GM18511 (cell line): ENCODE measurements around the gene RRP9.
A peak's percentile ranks its signal among the peaks of the same experiment; 100 is the strongest.

Experiments
- ATAC-seq: cut with Tn5 transposase; IDR thresholded peaks from one replicate; pipeline ENCODE4 v1.9.1; 2021; ENCODE audit warnings: mild to moderate bottlenecking, moderate library complexity; ENCODE audit not compliant: unreplicated experiment

RRP9 gene

DNA sequence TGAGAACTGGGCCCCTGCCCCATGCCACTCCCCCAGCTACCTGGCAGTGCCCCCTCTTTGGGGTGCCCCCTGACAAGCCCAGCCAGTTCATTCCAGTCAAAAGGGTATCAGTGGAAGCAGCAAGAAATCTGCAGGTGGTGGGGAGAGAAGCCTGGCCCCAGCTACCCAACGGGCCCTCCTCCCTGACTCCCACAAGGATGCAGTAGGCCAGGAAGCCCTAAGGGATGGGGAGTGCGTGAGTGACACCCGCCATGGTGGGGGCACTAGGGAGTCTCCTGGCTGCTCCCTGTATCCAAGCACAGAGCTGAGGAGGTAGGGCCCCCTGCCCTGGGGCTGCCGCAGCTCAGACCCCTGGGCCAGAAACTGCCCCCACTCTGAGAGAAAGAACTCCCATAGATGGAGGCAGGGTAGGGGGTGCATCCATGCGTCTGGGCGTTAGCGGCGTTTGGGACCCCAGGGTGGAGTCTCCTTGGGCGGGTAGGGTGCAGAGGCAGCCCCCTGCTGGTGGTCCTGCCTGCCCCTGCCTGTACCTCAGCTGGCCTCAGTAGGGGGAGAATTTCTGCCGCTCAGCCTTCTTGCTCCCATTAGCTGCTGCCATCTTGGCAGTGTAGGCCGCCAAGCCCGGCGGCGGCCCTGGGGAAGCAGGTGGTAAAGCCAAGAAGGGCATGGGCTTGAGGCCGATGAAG lies 16.0 kb upstream of the RRP9 start:
- no peak for ATAC-seq

DNA sequence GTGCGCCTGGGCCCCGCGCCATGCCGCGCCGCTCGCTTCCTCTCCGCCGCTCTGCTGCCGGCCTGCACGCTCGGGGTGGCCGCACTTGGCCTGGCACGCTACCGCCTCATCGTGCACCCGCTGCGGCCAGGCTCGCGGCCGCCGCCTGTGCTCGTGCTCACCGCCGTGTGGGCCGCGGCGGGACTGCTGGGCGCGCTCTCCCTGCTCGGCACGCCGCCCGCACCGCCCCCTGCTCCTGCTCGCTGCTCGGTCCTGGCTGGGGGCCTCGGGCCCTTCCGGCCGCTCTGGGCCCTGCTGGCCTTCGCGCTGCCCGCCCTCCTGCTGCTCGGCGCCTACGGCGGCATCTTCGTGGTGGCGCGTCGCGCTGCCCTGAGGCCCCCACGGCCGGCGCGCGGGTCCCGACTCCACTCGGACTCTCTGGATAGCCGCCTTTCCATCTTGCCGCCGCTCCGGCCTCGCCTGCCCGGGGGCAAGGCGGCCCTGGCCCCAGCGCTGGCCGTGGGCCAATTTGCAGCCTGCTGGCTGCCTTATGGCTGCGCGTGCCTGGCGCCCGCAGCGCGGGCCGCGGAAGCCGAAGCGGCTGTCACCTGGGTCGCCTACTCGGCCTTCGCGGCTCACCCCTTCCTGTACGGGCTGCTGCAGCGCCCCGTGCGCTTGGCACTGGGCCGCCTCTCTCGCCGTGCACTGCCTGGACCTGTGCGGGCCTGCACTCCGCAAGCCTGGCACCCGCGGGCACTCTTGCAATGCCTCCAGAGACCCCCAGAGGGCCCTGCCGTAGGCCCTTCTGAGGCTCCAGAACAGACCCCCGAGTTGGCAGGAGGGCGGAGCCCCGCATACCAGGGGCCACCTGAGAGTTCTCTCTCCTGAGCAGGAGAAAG lies 14.4 kb upstream of the RRP9 start:
- peak; percentile 55 for ATAC-seq

GRCh38 chr3:51955175-51955892 lies 13.6 kb upstream of the RRP9 start, which contains the start of gene GPR62:
Gene GPR62 (plus strand): TSS chr3:51955381. CDS start chr3:51955653, 272 bp downstream.
- no peak for ATAC-seq

DNA sequence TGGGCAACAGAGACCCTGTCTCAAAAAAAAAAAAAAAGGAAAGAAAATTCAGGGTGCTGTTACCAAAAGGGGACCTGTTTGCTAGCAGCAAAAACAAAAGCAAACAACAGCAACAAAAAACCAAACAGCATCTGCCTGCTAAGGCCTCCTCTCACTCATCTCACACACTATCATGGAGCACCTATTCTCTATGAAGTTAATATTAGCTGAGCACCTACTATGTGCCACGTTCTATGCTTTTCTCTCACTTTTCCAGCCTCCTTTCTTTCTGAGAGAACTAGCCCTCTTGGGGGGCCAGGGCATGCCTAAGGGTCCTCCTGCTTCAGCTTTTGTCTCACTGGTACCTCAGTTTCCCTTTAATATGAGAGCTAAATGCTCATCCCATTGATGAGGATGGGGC lies 13.0 kb upstream of the RRP9 start:
- ATAC-seq = no peak

- ATAC-seq = no peak
Measured at GRCh38 chr3:51954105-51954504, 12.4 kb upstream of the RRP9 start.

DNA sequence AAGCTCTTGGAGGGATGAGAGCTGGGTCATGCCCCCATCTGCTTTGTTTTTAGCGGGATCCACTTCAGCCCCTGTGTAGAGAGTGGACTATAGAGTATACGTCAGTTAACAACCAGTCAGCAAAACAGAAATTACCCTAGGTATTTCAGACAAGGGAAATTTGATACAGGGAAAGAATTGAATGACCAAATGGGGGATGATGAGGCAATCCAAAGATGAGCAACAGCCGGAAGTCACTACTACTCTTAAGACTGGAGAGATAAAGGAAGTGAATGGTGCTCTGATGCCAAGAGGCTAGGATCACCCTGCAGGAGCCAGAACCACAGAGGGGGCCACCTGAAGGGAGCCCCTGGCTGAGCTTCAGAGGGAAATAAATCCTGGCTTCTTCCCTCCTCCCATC lies 11.7 kb upstream of the RRP9 start:
- no peak for ATAC-seq

GRCh38 chr3:51950899-51951298 lies 9.2 kb upstream of the RRP9 start:
- no peak for ATAC-seq

GRCh38 chr3:51949121-51949520 lies 7.4 kb upstream of the RRP9 start:
- ATAC-seq = no peak

DNA sequence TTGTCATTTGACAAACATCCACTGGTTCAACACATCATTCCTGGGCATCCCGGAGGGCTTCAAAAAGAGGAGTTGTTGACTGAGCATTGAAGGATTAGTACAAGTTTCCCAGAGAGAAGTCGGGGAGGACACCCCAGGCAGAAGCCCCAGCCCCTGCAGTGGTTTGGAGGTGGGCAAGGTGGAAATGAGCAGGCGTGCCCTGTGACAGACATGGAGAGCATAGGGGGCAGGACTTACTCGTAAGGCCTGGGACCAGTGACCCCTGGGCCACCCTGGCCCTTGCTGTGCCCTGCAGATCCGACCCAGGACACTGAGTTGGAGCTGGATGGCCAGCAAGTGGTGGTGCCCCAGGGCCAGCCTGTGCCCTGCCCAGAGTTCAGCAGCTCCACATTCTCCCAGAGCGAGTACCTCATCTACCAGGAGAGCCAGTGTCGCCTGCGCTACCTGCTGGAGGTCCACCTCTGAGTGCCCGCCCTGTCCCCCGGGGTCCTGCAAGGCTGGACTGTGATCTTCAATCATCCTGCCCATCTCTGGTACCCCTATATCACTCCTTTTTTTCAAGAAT lies 6.4 kb upstream of the RRP9 start:
- no peak for ATAC-seq

DNA sequence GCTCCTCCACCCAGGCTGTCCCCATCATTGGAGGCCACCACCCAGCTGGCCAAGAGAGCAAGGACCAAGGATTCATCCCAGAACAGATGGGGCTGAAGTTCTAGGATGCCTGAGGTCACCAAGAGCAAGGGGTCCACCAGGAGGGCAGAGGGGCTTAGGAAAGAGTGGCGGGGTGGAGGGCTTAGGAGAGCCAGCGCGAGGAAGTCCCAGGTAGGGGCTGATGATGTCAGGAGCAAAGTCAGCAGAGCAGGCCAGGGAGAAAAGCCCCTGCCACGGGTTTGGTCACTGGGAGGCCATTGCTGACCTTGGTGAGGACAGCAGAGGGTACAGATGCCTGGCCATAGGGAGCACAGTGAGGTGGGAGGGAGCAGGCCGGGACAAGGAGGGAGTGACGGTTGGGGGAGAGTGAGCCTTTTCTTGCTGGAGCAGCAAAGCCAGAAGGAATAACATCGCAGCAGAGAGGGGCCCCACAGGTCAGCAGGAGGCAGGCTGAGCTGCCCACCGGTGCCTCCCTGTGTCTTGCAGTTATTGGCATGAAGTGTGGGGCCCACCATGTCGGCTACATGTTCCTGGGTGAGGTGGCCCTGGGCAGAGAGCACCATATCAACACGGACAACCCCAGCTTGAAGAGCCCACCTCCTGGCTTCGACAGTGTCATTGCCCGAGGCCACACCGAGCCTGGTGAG lies 5.7 kb upstream of the RRP9 start:
- ATAC-seq = no peak

- no peak for ATAC-seq
Measured at GRCh38 chr3:51946796-51947195, 5.1 kb upstream of the RRP9 start.

DNA sequence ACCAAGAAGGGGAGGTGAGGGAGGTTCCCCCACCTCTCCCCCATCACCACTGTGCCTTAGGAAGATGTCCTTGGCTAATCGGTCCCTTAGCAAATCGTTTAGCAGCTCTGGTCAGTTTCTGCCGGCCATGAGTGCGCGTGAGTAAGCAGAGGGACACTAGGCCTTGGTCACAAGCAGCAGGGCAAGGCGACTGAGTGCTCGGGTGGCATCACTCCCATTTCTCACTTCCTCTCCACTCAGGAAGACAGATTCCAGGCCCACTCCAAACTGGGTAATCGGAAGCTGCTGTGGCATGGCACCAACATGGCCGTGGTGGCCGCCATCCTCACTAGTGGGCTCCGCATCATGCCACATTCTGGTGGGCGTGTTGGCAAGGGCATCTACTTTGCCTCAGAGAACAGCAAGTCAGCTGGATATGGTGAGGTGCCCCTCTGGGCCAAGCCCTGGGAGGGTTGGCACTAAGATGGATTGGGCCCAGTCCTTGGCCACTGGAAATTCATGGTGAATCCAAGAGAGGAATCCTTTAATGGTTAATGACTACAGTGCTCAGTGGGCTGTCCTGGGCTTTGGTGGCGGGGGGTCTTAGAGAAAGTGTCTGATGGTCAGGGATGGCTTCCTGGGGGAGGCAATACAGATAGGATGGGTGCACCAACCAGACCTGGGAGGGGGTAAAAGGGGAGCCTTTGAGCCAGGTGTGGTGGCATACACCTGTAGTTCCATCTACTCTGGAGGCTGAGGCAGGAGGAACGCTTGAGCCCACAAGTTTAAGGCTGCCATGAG lies 4.4 kb upstream of the RRP9 start:
- ATAC-seq = no peak

GRCh38 chr3:51945031-51945840 lies 3.5 kb upstream of the RRP9 start:
- no peak for ATAC-seq

DNA sequence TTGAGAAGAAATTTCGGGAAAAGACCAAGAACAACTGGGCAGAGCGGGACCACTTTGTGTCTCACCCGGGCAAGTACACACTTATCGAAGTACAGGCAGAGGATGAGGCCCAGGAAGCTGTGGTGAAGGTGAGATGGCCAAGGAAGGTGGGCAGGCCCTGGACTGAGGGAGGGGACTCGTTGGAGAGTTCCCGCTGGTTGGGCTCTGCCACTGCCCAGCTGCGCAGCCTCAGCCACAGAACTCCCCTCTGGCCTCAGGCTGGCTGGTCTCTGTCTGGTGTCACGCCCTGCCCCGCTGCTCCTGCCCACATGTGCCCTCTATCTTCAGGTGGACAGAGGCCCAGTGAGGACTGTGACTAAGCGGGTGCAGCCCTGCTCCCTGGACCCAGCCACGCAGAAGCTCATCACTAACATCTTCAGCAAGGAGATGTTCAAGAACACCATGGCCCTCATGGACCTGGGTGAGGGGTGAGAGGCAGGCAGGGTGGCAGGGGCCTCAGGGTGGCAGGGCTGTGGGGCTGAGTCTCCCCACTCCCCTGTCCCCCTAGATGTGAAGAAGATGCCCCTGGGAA lies 2.8 kb upstream of the RRP9 start:
- ATAC-seq = no peak

DNA sequence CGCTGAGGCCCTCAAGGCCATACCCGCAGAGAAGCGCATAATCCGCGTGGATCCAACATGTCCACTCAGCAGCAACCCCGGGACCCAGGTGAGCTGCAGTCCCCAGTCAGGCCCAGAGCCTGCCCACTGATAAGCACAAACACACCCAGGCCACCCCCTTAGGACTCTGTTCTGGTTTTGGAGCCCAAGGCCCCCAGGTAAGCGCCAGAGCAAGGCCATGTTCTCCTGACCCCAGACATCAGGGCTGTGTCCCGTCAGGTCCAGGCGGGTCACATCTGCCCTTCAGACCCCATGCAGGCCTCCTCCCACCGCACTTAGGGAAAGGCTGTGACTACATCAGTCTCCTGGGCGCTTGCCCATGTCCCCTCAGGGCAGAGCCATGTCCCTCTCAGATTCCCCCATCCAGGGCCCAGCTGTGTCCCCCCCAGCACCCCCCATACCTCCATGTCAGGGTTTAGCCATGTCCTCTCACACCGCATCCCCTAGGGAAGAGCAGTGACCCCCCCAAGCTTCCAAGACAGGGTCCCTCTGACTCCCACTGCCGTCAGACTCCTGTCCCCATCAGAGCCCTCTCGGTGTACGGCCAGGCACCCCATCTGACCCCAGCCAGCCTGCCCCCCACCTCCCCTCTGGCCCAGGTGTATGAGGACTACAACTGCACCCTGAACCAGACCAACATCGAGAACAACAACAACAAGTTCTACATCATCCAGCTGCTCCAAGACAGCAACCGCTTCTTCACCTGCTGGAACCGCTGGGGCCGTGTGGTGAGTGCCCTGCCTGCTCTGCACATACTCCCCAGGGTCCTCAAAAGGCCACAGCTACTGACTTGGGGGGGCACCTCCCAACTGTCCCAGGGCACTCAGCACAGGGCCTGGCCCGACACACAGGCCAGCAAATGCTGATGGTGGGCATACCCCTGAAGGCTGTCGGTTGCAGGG lies 2.0 kb upstream of the RRP9 start:
- ATAC-seq = no peak

DNA sequence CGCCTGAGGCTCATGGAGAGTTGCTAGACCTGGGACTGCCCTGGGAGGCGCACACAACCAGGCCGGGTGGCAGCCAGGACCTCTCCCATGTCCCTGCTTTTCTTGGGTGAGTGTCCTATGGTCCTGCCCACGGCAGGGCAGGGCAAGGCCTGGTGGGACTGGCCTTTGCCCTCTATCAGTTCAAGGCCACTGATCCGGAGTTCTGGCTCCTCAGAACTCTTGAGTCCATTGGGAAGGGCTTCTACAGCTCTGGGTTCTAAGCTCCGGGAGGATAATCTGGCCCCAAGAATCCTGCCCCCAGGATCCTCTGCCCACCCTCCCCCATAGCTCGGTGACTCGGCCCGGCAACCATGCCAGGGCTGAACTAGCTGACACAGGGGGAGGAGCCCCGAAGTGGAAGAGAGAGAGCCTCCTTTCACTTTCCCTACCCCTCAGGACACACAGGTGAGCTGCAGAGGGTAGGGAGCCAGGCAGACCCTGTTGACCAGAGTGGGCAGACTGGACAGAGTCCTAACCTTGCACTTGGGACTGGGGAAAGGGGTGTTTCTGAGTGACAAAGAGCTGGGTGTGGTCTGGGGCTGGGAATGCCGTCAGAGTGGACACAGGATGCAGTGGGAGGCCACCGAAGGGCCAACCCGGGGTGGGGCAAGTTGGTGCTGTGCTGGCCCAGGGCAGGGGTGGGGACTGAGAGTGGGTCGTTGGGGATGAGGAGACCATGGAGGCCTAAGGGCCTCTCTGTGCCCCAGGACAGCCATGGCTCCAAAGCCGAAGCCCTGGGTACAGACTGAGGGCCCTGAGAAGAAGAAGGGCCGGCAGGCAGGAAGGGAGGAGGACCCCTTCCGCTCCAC lies 1.1 kb upstream of the RRP9 start:
- peak; percentile 46 for ATAC-seq

- ATAC-seq = no peak
Measured at GRCh38 chr3:51941463-51941797, 274 bp downstream of the RRP9 start.
